Uterus (tissue), 4 donors: ENCODE measurements around the gene FADS1. TPM values are rescaled to one million over a fixed set of nuclear protein-coding genes. Genes with fewer than 3 reads are reported as not detected.

Source experiments
- DNase-seq, 2 donors: peaks; one replicate each; pipeline ENCODE4 v3.0.0-alpha.2; 2019 to 2020
- H3K27ac ChIP-seq, 2 donors: fragments of 200-600 bp; sonication (generic); 1 replicate in 1 of 2; 2 replicates in 1 of 2; pipeline ENCODE4 v1.5.1; 2016 to 2018
- H3K27me3 ChIP-seq, 2 donors: fragments of 200-600 bp; sonication (generic); one replicate each; pipeline ENCODE4 v1.5.1; 2018 to 2019; ENCODE audit warnings: control low read depth in 1 of 2
- H3K36me3 ChIP-seq, 2 donors: fragments of 200-600 bp; sonication (generic); one replicate each; pipeline ENCODE4 v1.5.1; 2019; ENCODE audit warnings: control low read depth in 1 of 2
- H3K4me1 ChIP-seq, 2 donors: fragments of 200-600 bp; sonication (generic); one replicate each; pipeline ENCODE4 v1.5.1; 2018 to 2019; ENCODE audit warnings: control low read depth in 1 of 2
- H3K4me3 ChIP-seq, 2 donors: fragments of 200-600 bp; sonication (generic); 1 replicate in 1 of 2; 2 replicates in 1 of 2; pipeline ENCODE4 v1.5.1; 2018 to 2019; ENCODE audit warnings: mild to moderate bottlenecking in 1 of 2
- H3K9me3 ChIP-seq, 2 donors: fragments of 200-600 bp; sonication (generic); one replicate each; pipeline ENCODE4 v1.5.1; 2019; ENCODE audit warnings: control low read depth in 1 of 2
- CTCF ChIP-seq, 4 experiments: fragments of 200-600 bp in 2 of 4; fragments of 450-650 bp in 2 of 4; sonication (generic) in 2 of 4; IDR thresholded peaks; one replicate each; pipeline ENCODE4 v1.5.1; 2016 to 2019; ENCODE audit warnings: antibody characterized with exemption in 4 of 4, mild to moderate bottlenecking in 2 of 4, moderate library complexity in 1 of 4
- POLR2A ChIP-seq, 2 donors: fragments of 450-650 bp; IDR thresholded peaks; one replicate each; pipeline ENCODE4 v1.6.1; 2016; ENCODE audit warnings: antibody characterized with exemption in 2 of 2, mild to moderate bottlenecking in 1 of 2, moderate library complexity in 1 of 2
- intact Hi-C: fragments of 100-400 bp; cut with DNase I; formaldehyde crosslinking; loops from one replicate; pipeline ENCODE4 v1.15.1; 2023; ENCODE audit warnings: low total_unique reads
- total RNA-seq, 4 donors: library from RNA; depleted of rRNA in 3 of 4; stranded (reverse); fragments of >200 nt in 3 of 4; gene quantifications; one replicate each; pipeline versions ENCODE4 v1.1.0 to v1.2.4, GENCODE V29; 2014 to 2023
- donor health status: DM: yes; HTN: yes; CAD: no.

Gene FADS1
- total RNA-seq, 4 donors from 2014 or later: 23.8 to 57.1 (median 38.3) TPM

GRCh38 chr11:61844909-61845565 is 28.2 kb upstream of the FADS1 start:
- H3K4me3 ChIP-seq: no peak overlapping the region
- TF ChIP-seq POLR2A (IDR thresholded peaks at IDR 0.05): no peak
- TF ChIP-seq CTCF (IDR thresholded peaks at IDR 0.05): no peak
- no peak overlapping the region for H3K27ac ChIP-seq
- no peaks in the 10 kb centered on the region for H3K9me3 ChIP-seq
- no peaks in the 10 kb centered on the region for H3K36me3 ChIP-seq
- no peaks in the 10 kb centered on the region for H3K4me1 ChIP-seq
- H3K27me3 ChIP-seq: no peaks in the 10 kb centered on the region
- DNase-seq: no peak
- intact Hi-C loops: no loop called here

DNA sequence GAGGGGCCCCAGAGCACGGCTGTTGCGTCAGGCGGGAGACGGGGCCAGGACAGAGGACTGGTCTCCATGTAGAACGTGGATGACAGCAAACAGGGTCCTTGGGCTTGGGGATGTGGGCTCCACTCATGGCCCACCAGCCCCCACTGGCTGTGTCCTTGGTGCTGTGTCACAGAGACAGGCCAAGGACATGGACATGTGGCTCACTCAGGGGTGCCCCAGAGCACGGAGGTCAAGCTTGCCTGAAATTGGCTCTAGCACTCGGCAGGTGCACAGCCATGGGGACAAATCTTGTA is 25.7 kb upstream of the FADS1 start:
- no peak for DNase-seq
- no peaks in the 10 kb centered on the region for H3K4me1 ChIP-seq
- H3K27ac ChIP-seq: no peak overlapping the region
- H3K36me3 ChIP-seq: no peaks in the 10 kb centered on the region
- no peak overlapping the region for H3K4me3 ChIP-seq
- H3K27me3 ChIP-seq: no peaks in the 10 kb centered on the region
- TF ChIP-seq POLR2A (IDR thresholded peaks at IDR 0.05): no peak
- intact Hi-C loops: no loop called here
- H3K9me3 ChIP-seq: no peaks in the 10 kb centered on the region

GRCh38 chr11:61841636-61842527 is 25.1 kb upstream of the FADS1 start:
- TF ChIP-seq CTCF (IDR thresholded peaks at IDR 0.05): no peak
- no peak for TF ChIP-seq POLR2A (IDR thresholded peaks at IDR 0.05)
- Histone ChIP-seq H3K27ac (no peak overlapping the region), H3K27me3 (no peaks in the 10 kb centered on the region), H3K4me3 (no peak overlapping the region), H3K36me3 (no peaks in the 10 kb centered on the region), H3K4me1 (no peaks in the 10 kb centered on the region), H3K9me3 (no peaks in the 10 kb centered on the region)
- intact Hi-C loops: no loop called here
- DNase-seq: no peak

- intact Hi-C loops: no loop called here
- DNase-seq: no peak
Observed at GRCh38 chr11:61840371-61840770, 23.6 kb upstream of the FADS1 start.

GRCh38 chr11:61839742-61840141 is 22.9 kb upstream of the FADS1 start:
- intact Hi-C loops: no loop called here
- H3K36me3 ChIP-seq: no peaks in the 10 kb centered on the region
- TF ChIP-seq CTCF (IDR thresholded peaks at IDR 0.05): no peak
- no peak for TF ChIP-seq POLR2A (IDR thresholded peaks at IDR 0.05)
- DNase-seq: no peak
- H3K4me1 ChIP-seq: peaks cover 0 to under 1% of the 10 kb centered on the region in 2 donors
- H3K27ac ChIP-seq: no peak overlapping the region
- no peak overlapping the region for H3K4me3 ChIP-seq
- no peaks in the 10 kb centered on the region for H3K9me3 ChIP-seq
- no peaks in the 10 kb centered on the region for H3K27me3 ChIP-seq

More at GRCh38 chr11:61840371-61840770, 23.6 kb upstream of the FADS1 start:
- no peak for TF ChIP-seq CTCF (IDR thresholded peaks at IDR 0.05)
- no peak for TF ChIP-seq POLR2A (IDR thresholded peaks at IDR 0.05)
- no peaks in the 10 kb centered on the region for H3K9me3 ChIP-seq
- H3K27me3 ChIP-seq: no peaks in the 10 kb centered on the region
- no peaks in the 10 kb centered on the region for H3K36me3 ChIP-seq
- H3K4me1 ChIP-seq: no peaks in the 10 kb centered on the region
- H3K27ac ChIP-seq: no peak overlapping the region
- H3K4me3 ChIP-seq: no peak overlapping the region
